Measurements from ENCODE around the gene DDX42. TPM values are rescaled to one million over a fixed set of nuclear protein-coding genes. Genes with fewer than 3 reads are reported as not detected.

The DDX42 gene
- total and polyA plus RNA-seq, 2 of the 13 experiments (the other 11 are each of a cell fraction or from before 2014, with no cell fraction given) = 87.2 to 92.9 TPM

- CTCF ChIA-PET (ENCODE audit: low intra/inter-chr PET ratio, low total read pairs) = no interaction called here
- BruUV-seq (replicated peaks) = TSS peak; percentile 84
- TF ChIP-seq ZNF569 (CRISPR knock-in tag; IDR thresholded peaks at IDR 0.05; ENCODE audit: borderline replicate concordance) = 0 out of 2 replicates have a peak, but pooled peaks have one; percentile 1
- peak; percentile 31; the same call in 1 of the 2 replicates for TF ChIP-seq THAP8 (CRISPR knock-in tag; IDR thresholded peaks at IDR 0.05; ENCODE audit: borderline replicate concordance)
- no peak for TF ChIP-seq ZNF670 (CRISPR knock-in tag; IDR thresholded peaks at IDR 0.05; ENCODE audit: borderline replicate concordance)
- TF ChIP-seq PRDM15 (CRISPR knock-in tag; IDR thresholded peaks at IDR 0.05) = no peak
- no peak for TF ChIP-seq AGO2 (optimal IDR thresholded peaks at IDR 0.05; ENCODE audit: low read depth, low read length)
- TF ChIP-seq MAFK (conservative IDR thresholded peaks at IDR 0.05 in 1 of 2, IDR thresholded peaks at IDR 0.05 in 1 of 2; ENCODE audit: low read length in 2 of 2) = peak; percentile 7 to 21; a peak in 1 of 4 replicates
- no peak for TF ChIP-seq ZNF296 (CRISPR knock-in tag; conservative IDR thresholded peaks at IDR 0.05)
- TF ChIP-seq FOXC1 (CRISPR knock-in tag; IDR thresholded peaks at IDR 0.05; ENCODE audit: borderline replicate concordance) = no peak
- TF ChIP-seq ZFY (CRISPR knock-in tag; IDR thresholded peaks at IDR 0.05) = no peak
- TF ChIP-seq ZNF30 (CRISPR knock-in tag; IDR thresholded peaks at IDR 0.05) = no peak
- TF ChIP-seq HOMEZ (CRISPR knock-in tag; IDR thresholded peaks at IDR 0.05; ENCODE audit: low read depth) = no peak
- no peak for TF ChIP-seq CBX2 (IDR thresholded peaks at IDR 0.05; ENCODE audit: low read depth, low read length)
- no peak for TF ChIP-seq CBX2 (CRISPR knock-in tag; IDR thresholded peaks at IDR 0.05; ENCODE audit: low read depth)
- 0 out of 2 replicates have a peak, but pooled peaks have one; percentile 30 for TF ChIP-seq HNF1B (CRISPR knock-in tag; IDR thresholded peaks at IDR 0.05)
These were observed 1.1 kb upstream of the DDX42 start for GRCh38 chr17:63772801-63773271.

More at GRCh38 chr17:63772801-63773271, 1.1 kb upstream of the DDX42 start:
- Histone ChIP-seq H3K4me1 (ENCODE audit: insufficient read depth, low read length) (peaks cover 45% of the 10 kb centered on the region), H3K27me3 (ENCODE audit: control insufficient read depth in 1 of 2, insufficient read depth in 2 of 2, low read length in 2 of 2) (peaks cover 0 to 6% of the 10 kb centered on the region in 2 experiments; a peak in 1 of 5 replicates), H3K79me2 (ENCODE audit: insufficient read depth, low read length) (peaks cover 90% of the 10 kb centered on the region), H3K36me3 (replicated peaks in 1 of 2; ENCODE audit: control insufficient read depth in 1 of 2, insufficient read depth in 2 of 2, low read length in 2 of 2) (peaks cover 4 to 24% of the 10 kb centered on the region in 2 experiments), H3K27ac (ENCODE audit: extremely low read length, insufficient read depth, low read length) (peak overlapping the region; percentile 100), H3K9ac (ENCODE audit: insufficient read depth, low read depth, low read length) (peak overlapping the region; percentile 98), H4K20me1 (ENCODE audit: insufficient read depth, low read length) (peaks cover 39% of the 10 kb centered on the region), H3K9me3 (ENCODE audit: low read length) (no peaks in the 10 kb centered on the region), H3K4me2 (ENCODE audit: low read depth, low read length) (peak overlapping the region; percentile 71), H3K4me3 (replicated peaks in 1 of 3; ENCODE audit: insufficient read depth in 1 of 3, low read depth in 2 of 3, low read length in 3 of 3) (peak overlapping the region; percentile 83 to 99 (median 93)), H2AFZ (ENCODE audit: low read length) (no peak overlapping the region)
- peak; percentile 8 for FAIRE-seq
- no peak for ATAC-seq
- WGBS (ENCODE audit: low lambda C conversion rate) = under 1% methylated on average over 7 of the region's 7 CpGs
- peak; percentile 31 for DNase-seq (ENCODE audit: low spot score)
- POLR2A ChIA-PET = interaction anchor here (1.0 to 5.0 kb wide), 31 partner anchors 10 to 733 kb away, joined by 3 to 77 read pairs (median 7); partner anchors contain the start of genes CEP95, DDX5, FTSJ3 and LIMD2
- intact Hi-C loops (cut with micrococcal nuclease; ENCODE audit: unreplicated experiment) = loop anchor here (1.0 to 10.0 kb wide), 4 partner anchors 32 to 348 kb away; partner anchors contain the start of genes FTSJ3, PSMC5, SMARCD2 and STRADA
- in situ Hi-C loops (cut with HindIII; ENCODE audit: extremely low pct_ligation_motif_present, low pct_unique_long_range_greater_than_20kb) = no loop called here
